Sigmoid colon (tissue), 7 donors: ENCODE data around the gene APOB. TPM values are rescaled to one million over a fixed set of nuclear protein-coding genes. Genes with fewer than 3 reads are reported as not detected.

Experiments
- DNase-seq: peaks from one replicate; pipeline ENCODE4 v3.0.0-alpha.2; 2019
- H3K27ac ChIP-seq, 4 donors: fragments of 200-600 bp; sonication (generic); one replicate each; pipeline ENCODE4 v1.5.1; 2016 to 2019; ENCODE audit warnings: mild to moderate bottlenecking in 1 of 4
- H3K27me3 ChIP-seq, 3 donors: fragments of 200-600 bp; sonication (generic); one replicate each; pipeline ENCODE4 v1.5.1; 2019; ENCODE audit warnings: mild to moderate bottlenecking in 1 of 3
- H3K36me3 ChIP-seq, 4 donors: fragments of 200-600 bp; sonication (generic); one replicate each; pipeline ENCODE4 v1.5.1; 2016 to 2019
- H3K4me1 ChIP-seq, 4 donors: fragments of 200-600 bp; sonication (generic); one replicate each; pipeline ENCODE4 v1.5.1; 2017 to 2019
- H3K4me3 ChIP-seq, 4 donors: fragments of 200-600 bp; sonication (generic); one replicate each; pipeline ENCODE4 v1.5.1; 2017 to 2019; ENCODE audit warnings: mild to moderate bottlenecking in 2 of 4, moderate library complexity in 1 of 4
- H3K9me3 ChIP-seq, 4 donors: fragments of 200-600 bp in 3 of 4; sonication (generic) in 3 of 4; one replicate each; pipeline versions ENCODE4 v1.5.1 to v1.6.1; 2013 to 2019
- EP300 ChIP-seq, 4 donors: sonication (generic); formaldehyde crosslinking; IDR thresholded peaks; one replicate each; pipeline ENCODE4 v1.6.1; 2017; ENCODE audit warnings: antibody characterized with exemption in 4 of 4
- POLR2A ChIP-seq, 2 donors: fragments of 450-650 bp; IDR thresholded peaks; one replicate each; pipeline ENCODE4 v1.6.1; 2016; ENCODE audit warnings: antibody characterized with exemption in 2 of 2, mild to moderate bottlenecking in 2 of 2, moderate library complexity in 2 of 2
- POLR2AphosphoS5 ChIP-seq, 4 donors: sonication (generic); formaldehyde crosslinking; IDR thresholded peaks; one replicate each; pipeline ENCODE4 v1.6.1; 2017; ENCODE audit warnings: antibody characterized with exemption in 4 of 4
- WGBS, 2 donors: extraction: QIAGEN DNeasy Blood & Tissue Kit; methylation state at CpG; one replicate each; pipeline ENCODE4 v1.1.7; 2013; 5-methylcytosine and 5-hydroxymethylcytosine counted together
- intact Hi-C: fragments of 100-400 bp; cut with DNase I; formaldehyde crosslinking; loops from one replicate; pipeline ENCODE4 v1.15.1; 2023
- polyA plus RNA-seq, 3 donors: library from polyadenylated mRNA; stranded (reverse); fragments of 200-250 nt; gene quantifications; one replicate each; pipeline ENCODE4 v1.2.3, GENCODE V29; 2013
- total RNA-seq, 4 donors: library from RNA; depleted of rRNA; stranded (reverse); fragments of >200 nt; gene quantifications; one replicate each; pipeline ENCODE4 v1.1.0, GENCODE V29; 2016
- TF ChIP-seq, protein P1 (sequence below), 4 experiments: fragments of 450-650 bp in 3 of 4; fragments of 200-600 bp in 1 of 4; IDR thresholded peaks; one replicate each; pipeline ENCODE4 v1.5.1; 2016 to 2019; ENCODE audit warnings: antibody characterized with exemption in 4 of 4, mild to moderate bottlenecking in 3 of 4, moderate library complexity in 2 of 4
- donor health status: healthy with polysubstance abuse.
- donor health status: Bipolar disorder and iron deficiency.
- donor health status: healthy.

APOB gene
- total and polyA plus RNA-seq, 7 donors: under 0.01 to 3.6 (median 0.69) TPM; not detected in 1

- TF ChIP-seq, protein P1, sequence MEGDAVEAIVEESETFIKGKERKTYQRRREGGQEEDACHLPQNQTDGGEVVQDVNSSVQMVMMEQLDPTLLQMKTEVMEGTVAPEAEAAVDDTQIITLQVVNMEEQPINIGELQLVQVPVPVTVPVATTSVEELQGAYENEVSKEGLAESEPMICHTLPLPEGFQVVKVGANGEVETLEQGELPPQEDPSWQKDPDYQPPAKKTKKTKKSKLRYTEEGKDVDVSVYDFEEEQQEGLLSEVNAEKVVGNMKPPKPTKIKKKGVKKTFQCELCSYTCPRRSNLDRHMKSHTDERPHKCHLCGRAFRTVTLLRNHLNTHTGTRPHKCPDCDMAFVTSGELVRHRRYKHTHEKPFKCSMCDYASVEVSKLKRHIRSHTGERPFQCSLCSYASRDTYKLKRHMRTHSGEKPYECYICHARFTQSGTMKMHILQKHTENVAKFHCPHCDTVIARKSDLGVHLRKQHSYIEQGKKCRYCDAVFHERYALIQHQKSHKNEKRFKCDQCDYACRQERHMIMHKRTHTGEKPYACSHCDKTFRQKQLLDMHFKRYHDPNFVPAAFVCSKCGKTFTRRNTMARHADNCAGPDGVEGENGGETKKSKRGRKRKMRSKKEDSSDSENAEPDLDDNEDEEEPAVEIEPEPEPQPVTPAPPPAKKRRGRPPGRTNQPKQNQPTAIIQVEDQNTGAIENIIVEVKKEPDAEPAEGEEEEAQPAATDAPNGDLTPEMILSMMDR (IDR thresholded peaks at IDR 0.05): no peak
- TF ChIP-seq EP300 (IDR thresholded peaks at IDR 0.05) (no peak), POLR2A (IDR thresholded peaks at IDR 0.05) (no peak), POLR2AphosphoS5 (IDR thresholded peaks at IDR 0.05) (no peak)
- Histone ChIP-seq H3K4me1 (no peaks in the 10 kb centered on the region), H3K4me3 (no peak overlapping the region), H3K36me3 (no peaks in the 10 kb centered on the region), H3K27me3 (no peaks in the 10 kb centered on the region), H3K9me3 (no peaks in the 10 kb centered on the region), H3K27ac (no peak overlapping the region)
- 86 to 88% methylated on average over 2 of the region's 2 CpGs for WGBS, 2 donors
- intact Hi-C loops: no loop called here
- DNase-seq: no peak
These were observed 25.6 kb downstream of the APOB start for GRCh38 chr2:21018290-21018689.

GRCh38 chr2:21017748-21018276 is 26.1 kb downstream of the APOB start:
- H3K4me1 ChIP-seq: no peaks in the 10 kb centered on the region
- 63 to 76% methylated on average over 4 of the region's 4 CpGs for WGBS, 2 donors
- H3K4me3 ChIP-seq: no peak overlapping the region
- no peak overlapping the region for H3K27ac ChIP-seq
- DNase-seq: no peak
- TF ChIP-seq POLR2AphosphoS5 (IDR thresholded peaks at IDR 0.05) (no peak), EP300 (IDR thresholded peaks at IDR 0.05) (no peak), POLR2A (IDR thresholded peaks at IDR 0.05) (no peak)
- TF ChIP-seq, protein P1 (IDR thresholded peaks at IDR 0.05): no peak
- no peaks in the 10 kb centered on the region for H3K9me3 ChIP-seq
- intact Hi-C loops: no loop called here
- H3K27me3 ChIP-seq: no peaks in the 10 kb centered on the region
- no peaks in the 10 kb centered on the region for H3K36me3 ChIP-seq

DNA sequence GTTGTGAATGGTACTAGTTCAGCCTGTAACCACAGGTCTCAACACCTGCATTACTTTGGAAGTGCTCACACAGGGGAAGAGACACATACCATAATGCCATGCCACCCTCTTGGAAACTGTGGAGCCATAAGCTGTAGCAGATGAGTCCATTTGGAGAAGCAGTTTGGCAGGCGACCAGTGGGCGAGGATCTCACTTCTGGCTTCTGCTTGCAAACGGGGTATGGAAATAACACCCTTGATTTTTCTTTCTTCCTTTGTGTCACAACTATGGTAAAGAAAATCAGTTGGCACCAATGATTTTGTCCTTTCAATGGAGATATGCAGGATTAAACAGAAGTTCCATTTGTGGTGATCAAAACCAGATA is 28.6 kb downstream of the APOB start:
- intact Hi-C loops: no loop called here
- no peak for DNase-seq
- WGBS, 2 donors: 86 to 90% methylated on average over 3 of the region's 3 CpGs
- no peaks in the 10 kb centered on the region for H3K9me3 ChIP-seq
- H3K36me3 ChIP-seq: no peaks in the 10 kb centered on the region
- no peaks in the 10 kb centered on the region for H3K27me3 ChIP-seq
- H3K4me1 ChIP-seq: peaks cover 0 to 12% (median 3%) of the 10 kb centered on the region in 4 donors
- no peak overlapping the region for H3K27ac ChIP-seq
- no peak for TF ChIP-seq EP300 (IDR thresholded peaks at IDR 0.05)
- TF ChIP-seq POLR2A (IDR thresholded peaks at IDR 0.05): no peak
- no peak overlapping the region for H3K4me3 ChIP-seq

GRCh38 chr2:21014364-21015280 is 29.3 kb downstream of the APOB start:
- Histone ChIP-seq H3K27ac (no peak overlapping the region), H3K4me3 (no peak overlapping the region), H3K27me3 (no peaks in the 10 kb centered on the region), H3K4me1 (peaks cover 0 to 12% (median 3%) of the 10 kb centered on the region in 4 donors), H3K9me3 (no peaks in the 10 kb centered on the region), H3K36me3 (no peaks in the 10 kb centered on the region)
- no peak for DNase-seq
- no peak for TF ChIP-seq EP300 (IDR thresholded peaks at IDR 0.05)
- TF ChIP-seq, protein P1 (IDR thresholded peaks at IDR 0.05): no peak
- no peak for TF ChIP-seq POLR2A (IDR thresholded peaks at IDR 0.05)
- no peak for TF ChIP-seq POLR2AphosphoS5 (IDR thresholded peaks at IDR 0.05)
- WGBS, 2 donors: 70 to 84% methylated on average over 6 of the region's 6 CpGs
- intact Hi-C loops: no loop called here

DNA sequence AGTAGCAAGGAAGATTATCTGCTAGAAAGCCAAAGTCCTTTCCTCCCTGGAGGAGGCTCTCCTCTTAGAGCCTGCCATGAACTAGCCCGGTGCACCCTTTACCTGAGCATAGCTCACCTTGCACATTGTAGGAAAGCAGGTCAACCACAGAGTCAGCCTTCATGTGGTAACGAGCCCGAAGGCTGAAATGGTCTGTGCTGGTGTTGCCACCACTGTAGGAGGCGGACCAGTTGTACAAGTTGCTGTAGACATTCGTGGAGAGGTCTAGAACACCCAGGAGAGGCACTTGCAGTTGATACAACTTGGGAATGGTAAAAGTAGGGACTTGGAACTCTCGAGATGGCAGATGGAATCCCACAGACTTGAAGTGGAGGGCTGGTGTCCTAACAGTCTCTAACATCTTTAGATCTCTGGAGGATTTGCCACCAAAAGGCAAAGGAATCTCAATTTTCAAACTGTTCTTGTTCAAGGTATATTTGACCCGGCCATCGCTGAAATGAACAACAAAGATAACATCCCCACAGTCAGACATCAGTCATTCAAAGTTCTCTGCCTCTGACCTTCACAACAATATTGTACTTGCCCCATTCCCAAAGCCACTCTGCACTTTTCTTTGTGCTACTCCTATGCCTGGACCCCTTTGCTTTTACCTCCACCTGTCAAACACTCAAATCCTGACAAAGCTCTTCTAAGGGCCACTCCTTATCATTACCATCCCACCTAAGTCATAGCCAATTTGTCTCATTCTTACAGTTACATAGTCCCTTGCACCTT is 30.6 kb downstream of the APOB start:
- H3K4me3 ChIP-seq: no peak overlapping the region
- H3K27ac ChIP-seq: no peak overlapping the region
- intact Hi-C loops: no loop called here
- 70 to 84% methylated on average over 8 of the region's 8 CpGs for WGBS, 2 donors
- no peaks in the 10 kb centered on the region for H3K36me3 ChIP-seq
- no peaks in the 10 kb centered on the region for H3K27me3 ChIP-seq
- DNase-seq: no peak
- no peaks in the 10 kb centered on the region for H3K9me3 ChIP-seq
- TF ChIP-seq EP300 (IDR thresholded peaks at IDR 0.05) (no peak), POLR2AphosphoS5 (IDR thresholded peaks at IDR 0.05) (no peak)
- H3K4me1 ChIP-seq: peaks cover 0 to 12% (median 3%) of the 10 kb centered on the region in 4 donors
